GM18526 (cell line): ENCODE data around the gene ADGRD2.

Experiments
- POLR2A ChIP-seq: IDR thresholded peaks from 3 replicates; pipeline ENCODE4 v1.6.1; 2011; ENCODE audit not compliant: insufficient read length; ENCODE audit errors: extremely low read depth

The ADGRD2 gene

GRCh38 chr9:124477648-124478285 lies 27.5 kb downstream of the ADGRD2 start:
- TF ChIP-seq POLR2A, result no peak

DNA sequence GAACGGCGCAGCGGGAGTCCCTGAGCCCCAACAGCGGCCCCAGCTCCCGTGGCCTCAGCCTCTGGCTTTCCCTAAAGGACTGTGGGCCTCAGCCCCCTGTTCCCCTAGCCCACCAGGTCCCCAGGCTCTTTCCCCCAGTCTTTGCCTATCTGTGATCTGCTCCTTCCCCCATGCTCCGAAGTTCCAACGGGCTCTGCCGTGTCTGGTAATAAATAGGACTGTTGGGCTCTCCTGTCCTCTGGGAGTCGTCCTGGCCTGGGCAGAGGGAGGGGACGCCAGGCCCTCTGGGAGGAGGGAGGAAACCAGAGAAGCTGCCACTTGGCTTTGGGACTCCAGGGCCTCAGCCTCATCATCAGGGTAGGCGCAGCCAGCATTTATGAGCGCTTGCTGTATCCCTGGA lies 28.1 kb downstream of the ADGRD2 start:
- no peak for TF ChIP-seq POLR2A

DNA sequence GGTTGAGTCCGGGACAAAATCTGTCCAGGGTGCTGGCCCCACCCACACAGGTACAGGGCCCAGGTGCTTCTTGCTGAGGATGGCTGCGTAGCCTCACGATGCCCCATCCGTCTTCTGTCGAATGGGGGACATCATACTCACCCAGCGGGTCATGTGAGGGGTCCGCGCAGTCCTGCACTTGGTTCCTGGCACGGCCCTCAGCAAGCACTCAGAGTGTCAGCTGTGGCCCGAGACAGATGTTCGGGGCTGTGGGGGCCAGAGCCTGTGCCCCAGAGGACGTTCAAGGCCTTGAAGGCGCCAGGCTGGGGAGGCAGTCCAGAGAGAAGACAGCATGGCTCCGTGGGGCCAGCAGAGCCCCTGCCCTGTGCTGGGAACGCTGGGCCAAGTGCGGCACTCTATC lies 29.1 kb downstream of the ADGRD2 start:
- no peak for TF ChIP-seq POLR2A

- no peak for TF ChIP-seq POLR2A
Observed at GRCh38 chr9:124479947-124480620, 29.8 kb downstream of the ADGRD2 start.

DNA sequence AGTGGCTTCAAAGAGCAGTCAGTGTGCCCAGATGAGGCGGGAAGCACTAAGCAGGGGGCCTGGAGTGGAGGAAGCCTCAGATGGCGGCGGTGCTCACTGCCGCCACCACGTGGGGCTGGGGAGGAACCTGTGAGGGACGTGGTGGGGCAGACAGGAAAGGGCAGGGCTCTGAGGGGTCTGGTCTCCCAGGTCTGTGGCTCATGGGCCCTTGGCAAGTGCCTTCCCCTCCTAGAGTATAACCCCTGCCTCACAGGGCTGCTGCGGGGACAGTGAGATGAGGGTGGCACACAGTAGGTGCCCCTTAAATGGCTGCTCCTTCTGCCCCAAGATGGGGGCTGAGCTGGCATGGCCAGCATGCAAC lies 30.4 kb downstream of the ADGRD2 start:
- no peak for TF ChIP-seq POLR2A

DNA sequence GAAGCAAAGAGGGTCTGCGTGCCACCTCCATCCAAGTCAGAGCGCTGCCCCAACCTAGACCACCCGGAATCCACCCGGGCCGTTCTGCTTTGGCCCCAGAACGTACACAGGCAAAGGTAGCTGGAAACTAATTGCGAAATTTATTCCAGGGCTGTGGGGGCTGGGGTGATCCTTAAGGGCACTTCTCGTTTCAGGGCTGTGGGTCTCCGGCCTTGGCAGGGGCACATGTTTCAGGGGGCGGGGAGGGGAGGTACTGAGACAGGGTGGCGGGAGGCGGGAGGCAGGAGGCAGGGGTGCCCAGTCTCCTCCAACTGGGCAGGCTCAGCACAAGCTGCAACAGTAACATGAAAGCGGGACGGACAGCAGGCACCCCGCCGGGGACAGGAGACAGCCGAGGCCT lies 30.9 kb downstream of the ADGRD2 start:
- no peak for TF ChIP-seq POLR2A

- TF ChIP-seq POLR2A, result no peak
Observed at GRCh38 chr9:124482431-124483031, 32.3 kb downstream of the ADGRD2 start.

- no peak for TF ChIP-seq POLR2A
Observed at GRCh38 chr9:124483481-124483880, 33.2 kb downstream of the ADGRD2 start.

- TF ChIP-seq POLR2A, result no peak
Observed at GRCh38 chr9:124485201-124485600, 35.0 kb downstream of the ADGRD2 start.

DNA sequence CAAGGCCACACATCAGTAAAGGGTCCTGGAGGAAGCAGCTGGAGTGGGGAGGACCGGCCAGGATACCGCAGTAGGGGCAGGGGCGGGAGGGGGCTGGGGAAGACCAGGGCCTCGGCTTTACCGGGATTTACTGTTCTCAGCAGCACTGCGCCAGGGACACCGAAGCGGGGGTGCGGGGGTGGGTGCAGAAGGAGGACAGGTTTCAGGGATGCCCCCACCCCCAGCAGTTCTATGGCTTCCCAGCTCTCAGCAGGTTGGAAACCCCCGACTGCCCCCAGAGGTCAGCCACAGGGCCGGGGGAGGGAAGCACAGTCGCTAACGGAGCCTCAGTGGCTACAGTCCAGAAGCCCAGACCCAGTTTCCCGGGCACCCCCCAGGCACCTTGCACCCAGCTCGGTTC lies 35.7 kb downstream of the ADGRD2 start:
- TF ChIP-seq POLR2A, result no peak

GRCh38 chr9:124486778-124487259 lies 36.6 kb downstream of the ADGRD2 start:
- no peak for TF ChIP-seq POLR2A

DNA sequence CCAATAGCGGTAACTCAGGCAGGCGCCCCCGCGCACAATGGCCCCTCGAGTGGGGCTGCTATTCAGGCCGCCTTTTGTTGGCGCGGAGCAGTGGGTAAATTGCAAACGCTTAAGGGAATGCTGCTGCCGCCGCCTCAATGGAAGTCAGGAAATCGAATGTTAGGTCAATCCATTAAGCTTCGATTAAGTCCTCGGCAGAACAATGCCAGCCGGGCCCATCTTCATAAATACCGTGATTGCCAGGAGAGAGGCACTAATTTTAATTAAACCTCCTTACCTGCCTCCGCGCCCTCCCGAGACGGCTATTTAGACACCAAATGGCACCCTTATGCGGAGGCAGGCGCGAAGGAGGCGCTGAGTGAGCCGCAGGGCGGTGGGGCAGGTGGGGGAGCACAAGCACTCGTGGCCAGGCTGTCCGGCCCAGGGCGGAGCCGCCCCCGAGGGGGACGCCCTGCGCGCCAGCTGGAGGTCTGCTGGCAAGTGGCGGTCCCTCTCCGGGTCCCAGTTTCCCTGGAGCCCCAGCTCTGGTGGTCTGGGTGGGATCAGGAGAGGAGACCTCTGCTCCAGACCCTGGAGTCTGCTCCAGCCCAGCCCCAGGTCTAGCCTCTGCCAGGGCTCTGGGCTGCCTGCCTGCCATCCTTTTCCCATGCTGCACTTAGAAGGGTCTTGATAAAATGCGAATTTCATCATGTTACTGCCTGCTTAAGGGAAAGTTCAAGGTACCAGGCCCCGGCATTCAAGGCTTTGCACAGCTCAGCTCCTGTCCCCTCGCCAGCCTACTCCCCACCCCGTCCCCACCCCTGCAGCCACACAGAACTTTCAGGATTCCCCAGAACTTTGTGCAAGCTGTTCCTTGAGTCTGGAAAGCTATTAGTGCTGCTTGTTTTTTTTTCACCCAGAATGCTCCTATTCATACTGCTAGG lies 37.3 kb downstream of the ADGRD2 start:
- no peak for TF ChIP-seq POLR2A

- no peak for TF ChIP-seq POLR2A
Observed at GRCh38 chr9:124488641-124489210, 38.5 kb downstream of the ADGRD2 start.

DNA sequence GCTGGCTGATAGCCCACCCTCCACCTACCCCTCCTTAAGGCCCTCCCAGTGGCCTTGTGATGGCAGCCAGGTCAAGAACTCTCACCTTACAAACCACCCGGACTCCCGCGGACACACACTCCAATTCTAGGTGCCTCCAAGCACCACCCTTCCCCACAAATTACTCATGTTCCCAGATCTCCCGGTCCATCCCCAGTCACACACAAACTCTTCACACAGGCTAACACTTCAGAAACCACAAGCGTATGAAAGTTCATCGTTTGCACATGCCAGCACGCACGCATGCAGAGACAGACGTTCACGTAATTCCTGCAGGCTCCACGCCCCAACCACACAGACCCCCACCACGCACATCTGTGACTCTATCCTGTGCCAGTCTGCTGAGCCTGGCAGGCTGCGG lies 39.0 kb downstream of the ADGRD2 start:
- no peak for TF ChIP-seq POLR2A

DNA sequence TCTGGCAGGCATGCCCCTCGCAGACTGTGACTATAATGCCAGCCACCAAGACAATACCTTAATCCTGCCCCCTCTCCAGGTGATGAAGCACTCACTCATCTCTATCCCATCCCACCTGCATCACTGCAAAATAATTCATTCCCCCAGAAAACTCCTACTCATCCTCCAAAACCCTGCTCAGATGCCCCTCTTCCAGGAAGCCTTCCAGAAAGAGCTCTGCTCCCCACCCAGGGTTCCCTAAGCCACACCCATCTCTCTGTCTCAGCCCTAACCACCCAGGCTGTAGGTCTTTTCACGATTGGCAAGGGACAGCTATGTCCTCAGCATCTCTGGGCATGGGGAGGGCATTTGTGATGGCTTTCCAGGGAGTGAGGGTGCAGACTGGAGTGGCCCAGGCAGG lies 39.8 kb downstream of the ADGRD2 start:
- TF ChIP-seq POLR2A, result no peak

GRCh38 chr9:124491049-124491975 lies 41.1 kb downstream of the ADGRD2 start:
- no peak for TF ChIP-seq POLR2A
